Panc1 (cell line): ENCODE results near the gene SZT2. TPM values are rescaled to one million over a fixed set of nuclear protein-coding genes. Genes with fewer than 3 reads are reported as not detected.

ENCODE experiments used
- ATAC-seq: fragments of 200-7000 bp; cut with Tn5 transposase; 2 replicates; pipeline ENCODE4 v1.9.1; 2020; ENCODE audit warnings: mild to moderate bottlenecking, moderate library complexity
- BruUV-seq: library from RNA; stranded (reverse); fragments of 400-500 nt; replicated peaks from 2 replicates; lab custom pipeline; 2021; lab: Mats Ljungman, UMichigan
- CTCF ChIA-PET: fragments of 300-600 bp; sonication (Branson Sonifier 250); formaldehyde crosslinking; loops from one replicate; lab custom pipeline; 2022; ENCODE audit warnings: antibody characterized with exemption; lab: Charles Lee
- POLR2A ChIA-PET: fragments of 300-600 bp; sonication (Branson Sonifier 250); formaldehyde crosslinking; loops from one replicate; lab custom pipeline; 2022; ENCODE audit warnings: antibody characterized with exemption; lab: Charles Lee
- DNase-seq: peaks from one replicate; pipeline ENCODE4 v3.0.0-alpha.2; 2010; ENCODE audit warnings: low read depth, low spot score
- H3K27ac ChIP-seq: 2 replicates; pipeline ENCODE4 v1.5.1; 2011; ENCODE audit warnings: mild to moderate bottlenecking, low read length, inconsistent platforms
- H3K27me3 ChIP-seq: fragments of 200-500 bp; sonication (Bioruptor generic); 2 replicates; pipeline ENCODE4 v1.6.0; 2014; ENCODE audit warnings: low read length, inconsistent platforms; ENCODE audit not compliant: control insufficient read depth, insufficient read depth
- H3K36me3 ChIP-seq: fragments of 200-500 bp; sonication (Bioruptor generic); 2 replicates; pipeline ENCODE4 v1.5.1; 2014; ENCODE audit warnings: inconsistent platforms, mild to moderate bottlenecking, low read length, moderate library complexity; ENCODE audit not compliant: control insufficient read depth, insufficient read depth
- H3K4me1 ChIP-seq: 2 replicates; pipeline ENCODE4 v1.5.1; 2011; ENCODE audit warnings: inconsistent platforms, mild to moderate bottlenecking, low read length, moderate library complexity; ENCODE audit not compliant: control insufficient read depth, insufficient read depth
- H3K4me3 ChIP-seq, 2 experiments: 2 replicates each; pipeline ENCODE4 v1.5.1; 2011 to 2012; ENCODE audit warnings: low read depth in 2 of 2, low read length in 2 of 2, mild to moderate bottlenecking in 2 of 2, inconsistent platforms in 1 of 2, moderate library complexity in 1 of 2
- H3K9me3 ChIP-seq: fragments of 200-500 bp; sonication (Bioruptor generic); 2 replicates; pipeline ENCODE4 v1.5.1; 2014; ENCODE audit warnings: low read depth, mild to moderate bottlenecking, inconsistent platforms, low read length, moderate library complexity; ENCODE audit not compliant: control insufficient read depth, insufficient read depth
- CTCF ChIP-seq: fragments of 450-650 bp; IDR thresholded peaks from 2 replicates; pipeline ENCODE4 v1.5.1; 2017; ENCODE audit warnings: mild to moderate bottlenecking
- POLR2AphosphoS5 ChIP-seq: IDR thresholded peaks from 2 replicates; pipeline ENCODE4 v1.6.1; 2012; ENCODE audit warnings: mild to moderate bottlenecking, low read depth, low read length, moderate library complexity
- SIN3A ChIP-seq: IDR thresholded peaks from 2 replicates; pipeline ENCODE4 v1.6.1; 2012; ENCODE audit warnings: low read depth, mild to moderate bottlenecking, low read length, moderate library complexity, borderline replicate concordance; ENCODE audit not compliant: insufficient read depth
- TCF7L2 ChIP-seq: IDR thresholded peaks from 2 replicates; pipeline ENCODE4 v1.6.1; 2011; ENCODE audit warnings: mild to moderate bottlenecking, low read depth, low read length, inconsistent platforms
- in situ Hi-C: cut with HindIII; loops from 2 replicates; pipeline ENCODE4 v1.10.0; 2016; ENCODE audit warnings: low sequenced_read_pairs, low pct_unique_long_range_greater_than_20kb
- intact Hi-C: fragments of 100-400 bp; cut with micrococcal nuclease; formaldehyde crosslinking; loops from one replicate; pipeline ENCODE4 v1.10.0; 2022; ENCODE audit not compliant: unreplicated experiment
- total RNA-seq: library from RNA; stranded (reverse); gene quantifications from one replicate; pipeline ENCODE4 v1.2.1, GENCODE V29; 2021; ENCODE audit not compliant: unreplicated experiment
- TF ChIP-seq, protein P1 (sequence below), 2 experiments: IDR thresholded peaks; 2 replicates each; pipeline ENCODE4 v1.6.1; 2011 to 2012; ENCODE audit warnings: low read depth in 2 of 2, control low read depth in 1 of 2, low read length in 1 of 2, mild to moderate bottlenecking in 1 of 2, moderate library complexity in 1 of 2; ENCODE audit not compliant: insufficient read depth in 1 of 2

SZT2 gene
- total RNA-seq, 1 experiment from 2014 or later = 40.2 TPM

- Histone ChIP-seq H3K27me3 (no peaks in the 10 kb centered on the region), H3K9me3 (no peaks in the 10 kb centered on the region), H3K27ac (no peak overlapping the region), H3K36me3 (no peaks in the 10 kb centered on the region; the same call in none of the 2 replicates), H3K4me3 (no peak overlapping the region), H3K4me1 (no peaks in the 10 kb centered on the region)
- CTCF ChIA-PET = interaction anchor here (0.6 kb wide), 1 partner anchor 681 kb away, joined by 12 read pairs; no protein-coding TSS in a partner anchor
- TF ChIP-seq, protein P1, sequence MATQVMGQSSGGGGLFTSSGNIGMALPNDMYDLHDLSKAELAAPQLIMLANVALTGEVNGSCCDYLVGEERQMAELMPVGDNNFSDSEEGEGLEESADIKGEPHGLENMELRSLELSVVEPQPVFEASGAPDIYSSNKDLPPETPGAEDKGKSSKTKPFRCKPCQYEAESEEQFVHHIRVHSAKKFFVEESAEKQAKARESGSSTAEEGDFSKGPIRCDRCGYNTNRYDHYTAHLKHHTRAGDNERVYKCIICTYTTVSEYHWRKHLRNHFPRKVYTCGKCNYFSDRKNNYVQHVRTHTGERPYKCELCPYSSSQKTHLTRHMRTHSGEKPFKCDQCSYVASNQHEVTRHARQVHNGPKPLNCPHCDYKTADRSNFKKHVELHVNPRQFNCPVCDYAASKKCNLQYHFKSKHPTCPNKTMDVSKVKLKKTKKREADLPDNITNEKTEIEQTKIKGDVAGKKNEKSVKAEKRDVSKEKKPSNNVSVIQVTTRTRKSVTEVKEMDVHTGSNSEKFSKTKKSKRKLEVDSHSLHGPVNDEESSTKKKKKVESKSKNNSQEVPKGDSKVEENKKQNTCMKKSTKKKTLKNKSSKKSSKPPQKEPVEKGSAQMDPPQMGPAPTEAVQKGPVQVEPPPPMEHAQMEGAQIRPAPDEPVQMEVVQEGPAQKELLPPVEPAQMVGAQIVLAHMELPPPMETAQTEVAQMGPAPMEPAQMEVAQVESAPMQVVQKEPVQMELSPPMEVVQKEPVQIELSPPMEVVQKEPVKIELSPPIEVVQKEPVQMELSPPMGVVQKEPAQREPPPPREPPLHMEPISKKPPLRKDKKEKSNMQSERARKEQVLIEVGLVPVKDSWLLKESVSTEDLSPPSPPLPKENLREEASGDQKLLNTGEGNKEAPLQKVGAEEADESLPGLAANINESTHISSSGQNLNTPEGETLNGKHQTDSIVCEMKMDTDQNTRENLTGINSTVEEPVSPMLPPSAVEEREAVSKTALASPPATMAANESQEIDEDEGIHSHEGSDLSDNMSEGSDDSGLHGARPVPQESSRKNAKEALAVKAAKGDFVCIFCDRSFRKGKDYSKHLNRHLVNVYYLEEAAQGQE (IDR thresholded peaks at IDR 0.05; ENCODE audit: insufficient read depth in 1 of 2, low read depth in 2 of 2, low read length in 1 of 2) = no peak
- TF ChIP-seq CTCF (no peak), SIN3A (no peak), TCF7L2 (no peak), POLR2AphosphoS5 (no peak)
- no TSS peak for BruUV-seq
- no peak for ATAC-seq
- in situ Hi-C loops = no loop called here
- POLR2A ChIA-PET = no interaction called here
- no peak for DNase-seq
- intact Hi-C loops = no loop called here
Measured at GRCh38 chr1:43446881-43447835, 57.5 kb downstream of the SZT2 start.

- intact Hi-C loops (no loop called here), in situ Hi-C loops (no loop called here)
- no TSS peak for BruUV-seq
- H3K4me1 ChIP-seq = peaks cover 7% of the 10 kb centered on the region
- H3K9me3 ChIP-seq = no peaks in the 10 kb centered on the region
- ChIA-PET POLR2A (no interaction called here), CTCF (no interaction called here)
- H3K27me3 ChIP-seq = no peaks in the 10 kb centered on the region
- H3K27ac ChIP-seq = no peak overlapping the region
- ATAC-seq = no peak
- H3K36me3 ChIP-seq = no peaks in the 10 kb centered on the region; the same call in 1 of the 2 replicates
- H3K4me3 ChIP-seq = no peak overlapping the region
- TF ChIP-seq, protein P1 (IDR thresholded peaks at IDR 0.05; ENCODE audit: insufficient read depth in 1 of 2, low read depth in 2 of 2, low read length in 1 of 2) = no peak
- no peak for TF ChIP-seq CTCF
- no peak for TF ChIP-seq SIN3A
- TF ChIP-seq POLR2AphosphoS5 = no peak
- no peak for TF ChIP-seq TCF7L2
- DNase-seq = no peak
Measured at GRCh38 chr1:43447891-43448708, 58.4 kb downstream of the SZT2 start.
